SH-SY5Y (cell line): ENCODE measurements around the gene MPPED1.

Experiments used
- GATA2 ChIP-seq: IDR thresholded peaks from 2 replicates; pipeline ENCODE4 v1.6.1; 2011; ENCODE audit warnings: mild to moderate bottlenecking, low read depth, low read length
- GATA3 ChIP-seq: IDR thresholded peaks from 2 replicates; pipeline ENCODE4 v1.6.1; 2011; ENCODE audit warnings: low read depth, mild to moderate bottlenecking, low read length, moderate library complexity

GRCh38 chr22:43470941-43471585, 59.2 kb downstream of the MPPED1 start:
- TF ChIP-seq GATA2 (no peak), GATA3 (no peak)
